A673 (cell line): Measurements from ENCODE around the gene PNMA8C.

Experiments used
- EZH2 ChIP-seq: fragments of 200-600 bp; sonication (generic); IDR thresholded peaks from 2 replicates; pipeline ENCODE4 v1.6.1; 2017; ENCODE audit warnings: borderline replicate concordance, low read depth, mild to moderate bottlenecking, mixed read lengths, antibody characterized with exemption, low read length; ENCODE audit not compliant: poor library complexity, severe bottlenecking
- TF ChIP-seq, protein P1 (sequence below): fragments of 300-800, 200-600 bp; sonication (generic); conservative IDR thresholded peaks from 2 replicates; pipeline ENCODE4 v1.5.1; 2017; ENCODE audit warnings: low read depth, mild to moderate bottlenecking, antibody characterized with exemption, low read length, moderate library complexity, mixed read lengths

DNA sequence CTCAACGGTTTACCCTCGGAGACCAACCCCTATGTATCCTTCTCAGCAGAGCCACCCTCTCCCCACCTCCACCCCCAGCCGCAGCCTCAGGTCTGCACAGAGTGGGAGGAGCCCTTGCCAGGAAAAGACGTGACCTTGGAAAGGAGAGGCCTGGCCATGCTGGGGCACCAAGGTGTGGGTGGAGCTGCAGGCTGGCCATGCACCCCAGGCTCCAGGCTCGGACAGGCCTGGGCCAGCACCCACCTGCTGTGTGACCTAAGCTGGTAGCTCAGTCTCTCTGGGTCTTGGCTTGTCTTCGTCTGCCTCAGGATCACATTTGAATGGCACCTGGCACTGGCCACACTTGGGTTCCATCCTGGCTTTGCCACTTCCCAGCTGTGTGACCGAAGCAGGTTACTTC is 44.9 kb downstream of the PNMA8C start:
- TF ChIP-seq EZH2, result no peak
- TF ChIP-seq, protein P1, sequence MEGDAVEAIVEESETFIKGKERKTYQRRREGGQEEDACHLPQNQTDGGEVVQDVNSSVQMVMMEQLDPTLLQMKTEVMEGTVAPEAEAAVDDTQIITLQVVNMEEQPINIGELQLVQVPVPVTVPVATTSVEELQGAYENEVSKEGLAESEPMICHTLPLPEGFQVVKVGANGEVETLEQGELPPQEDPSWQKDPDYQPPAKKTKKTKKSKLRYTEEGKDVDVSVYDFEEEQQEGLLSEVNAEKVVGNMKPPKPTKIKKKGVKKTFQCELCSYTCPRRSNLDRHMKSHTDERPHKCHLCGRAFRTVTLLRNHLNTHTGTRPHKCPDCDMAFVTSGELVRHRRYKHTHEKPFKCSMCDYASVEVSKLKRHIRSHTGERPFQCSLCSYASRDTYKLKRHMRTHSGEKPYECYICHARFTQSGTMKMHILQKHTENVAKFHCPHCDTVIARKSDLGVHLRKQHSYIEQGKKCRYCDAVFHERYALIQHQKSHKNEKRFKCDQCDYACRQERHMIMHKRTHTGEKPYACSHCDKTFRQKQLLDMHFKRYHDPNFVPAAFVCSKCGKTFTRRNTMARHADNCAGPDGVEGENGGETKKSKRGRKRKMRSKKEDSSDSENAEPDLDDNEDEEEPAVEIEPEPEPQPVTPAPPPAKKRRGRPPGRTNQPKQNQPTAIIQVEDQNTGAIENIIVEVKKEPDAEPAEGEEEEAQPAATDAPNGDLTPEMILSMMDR, result no peak
